Left ventricle myocardium inferior (tissue), 1 donor: ENCODE data around the gene ARHGEF2. TPM values are rescaled to one million over a fixed set of nuclear protein-coding genes. Genes with fewer than 3 reads are reported as not detected.

Source experiments
- DNase-seq: peaks from one replicate; pipeline ENCODE4 v3.0.0-alpha.2; 2020
- H3K27ac ChIP-seq: fragments of 200-600 bp; replicated peaks from 2 replicates; pipeline ENCODE4 v1.8.0; 2021
- H3K27me3 ChIP-seq: fragments of 200-600 bp; 2 replicates; pipeline ENCODE4 v1.8.0; 2021; ENCODE audit warnings: low read depth
- H3K36me3 ChIP-seq: fragments of 200-600 bp; 2 replicates; pipeline ENCODE4 v1.8.0; 2021
- H3K4me1 ChIP-seq: fragments of 200-600 bp; 2 replicates; pipeline ENCODE4 v1.8.0; 2021
- H3K4me3 ChIP-seq: fragments of 200-600 bp; 2 replicates; pipeline ENCODE4 v1.8.0; 2021; ENCODE audit warnings: mild to moderate bottlenecking, moderate library complexity
- H3K9me3 ChIP-seq: fragments of 200-600 bp; replicated peaks from 2 replicates; pipeline ENCODE4 v1.8.0; 2021
- CTCF ChIP-seq: fragments of 200-600 bp; IDR thresholded peaks from 2 replicates; pipeline ENCODE4 v1.8.0; 2021; ENCODE audit warnings: antibody characterized with exemption, mild to moderate bottlenecking, borderline replicate concordance
- intact Hi-C: fragments of 100-400 bp; cut with micrococcal nuclease; formaldehyde crosslinking; loops from one replicate; pipeline ENCODE4 v1.11.0; 2022
- total RNA-seq: library from RNA; stranded (reverse); fragmentation: NEBNext Ultra II Directional; extraction: Animal tissue kit (Norgen Biotek cat#: 25700); gene quantifications from one replicate; pipeline ENCODE4 v1.2.1, GENCODE V29; 2021
- donor health status: DM: no; HTN: yes; CAD: no; lungs with severe emphysema.

The ARHGEF2 gene
- total RNA-seq, 1 donor from 2014 or later: 69.3 TPM

GRCh38 chr1:155940482-155940992 is 37.8 kb downstream of the ARHGEF2 start:
- Histone ChIP-seq H3K27me3 (no peaks in the 10 kb centered on the region), H3K9me3 (no peaks in the 10 kb centered on the region), H3K36me3 (no peaks in the 10 kb centered on the region), H3K4me3 (peak overlapping the region; percentile 26), H3K27ac (peak overlapping the region; percentile 92), H3K4me1 (peaks cover 63% of the 10 kb centered on the region)
- DNase-seq: no peak
- intact Hi-C loops: loop anchor here (2.0 kb wide), 1 partner anchor 48 kb away; no protein-coding TSS in a partner anchor
- no peak for TF ChIP-seq CTCF

- intact Hi-C loops: no loop called here
- no peak overlapping the region for H3K4me3 ChIP-seq
- no peak for DNase-seq
- peaks cover 72% of the 10 kb centered on the region for H3K4me1 ChIP-seq
- H3K27me3 ChIP-seq: no peaks in the 10 kb centered on the region
- H3K36me3 ChIP-seq: no peaks in the 10 kb centered on the region
- no peaks in the 10 kb centered on the region for H3K9me3 ChIP-seq
- peak overlapping the region; percentile 92 for H3K27ac ChIP-seq
- TF ChIP-seq CTCF: peak; percentile 81
Measured at GRCh38 chr1:155938220-155938627, 40.1 kb downstream of the ARHGEF2 start.

- Histone ChIP-seq H3K36me3 (peaks cover 28% of the 10 kb centered on the region), H3K4me1 (peaks cover 72% of the 10 kb centered on the region), H3K9me3 (no peaks in the 10 kb centered on the region), H3K27ac (peak overlapping the region; percentile 93), H3K4me3 (peak overlapping the region; percentile 94), H3K27me3 (no peaks in the 10 kb centered on the region)
- intact Hi-C loops: no loop called here
- TF ChIP-seq CTCF: no peak
- DNase-seq: no peak
Measured at GRCh38 chr1:155934936-155935590, 43.3 kb downstream of the ARHGEF2 start.

- peaks cover 35% of the 10 kb centered on the region for H3K36me3 ChIP-seq
- peak; percentile 31 for TF ChIP-seq CTCF
- H3K27ac ChIP-seq: peak within 1 kb of the TSS; percentile 93
- intact Hi-C loops: no loop called here
- H3K9me3 ChIP-seq: no peaks in the 10 kb centered on the region
- peaks cover 72% of the 10 kb centered on the region for H3K4me1 ChIP-seq
- peak within 1 kb of the TSS; percentile 94 for H3K4me3 ChIP-seq
- no peaks in the 10 kb centered on the region for H3K27me3 ChIP-seq
- peak; percentile 95 for DNase-seq
Measured at GRCh38 chr1:155934097-155934935, 44.0 kb downstream of the ARHGEF2 start, which contains the start of gene KHDC4. KHDC4 (minus strand) TSS chr1:155934413; CDS start chr1:155934373, 40 bp downstream.

- H3K4me1 ChIP-seq: peaks cover 68% of the 10 kb centered on the region
- peak overlapping the region; percentile 94 for H3K4me3 ChIP-seq
- H3K27me3 ChIP-seq: no peaks in the 10 kb centered on the region
- peaks cover 42% of the 10 kb centered on the region for H3K36me3 ChIP-seq
- no peak for DNase-seq
- H3K9me3 ChIP-seq: no peaks in the 10 kb centered on the region
- peak overlapping the region; percentile 93 for H3K27ac ChIP-seq
- intact Hi-C loops: no loop called here
- no peak for TF ChIP-seq CTCF
Measured at GRCh38 chr1:155933591-155934096, 44.7 kb downstream of the ARHGEF2 start.
